BJ (cell line): ENCODE data around the gene ATRAID. TPM values are rescaled to one million over a fixed set of nuclear protein-coding genes. Genes with fewer than 3 reads are reported as not detected.

Experiments
- CTCF ChIA-PET: fragments of 350-600 bp; formaldehyde crosslinking; extraction: SDS; loops from one replicate; lab custom pipeline; 2021; ENCODE audit warnings: antibody characterized with exemption, inconsistent platforms; lab: Yijun Ruan, JAX
- POLR2A ChIA-PET: fragments of 300-600 bp; sonication (Branson Sonifier 250); formaldehyde crosslinking; extraction: SDS; loops from one replicate; lab custom pipeline; 2021; ENCODE audit warnings: antibody characterized with exemption; lab: Charles Lee
- DNase-seq: peaks from one replicate; pipeline ENCODE4 v3.0.0-alpha.2; 2011; ENCODE audit warnings: low read depth
- H3K27me3 ChIP-seq: 2 replicates; pipeline ENCODE4 v1.6.0; 2011; ENCODE audit warnings: low read length; ENCODE audit not compliant: control insufficient read depth, insufficient read depth
- H3K36me3 ChIP-seq: 2 replicates; pipeline ENCODE4 v1.5.1; 2011; ENCODE audit warnings: low read length; ENCODE audit not compliant: control insufficient read depth, insufficient read depth
- H3K4me3 ChIP-seq: 2 replicates; pipeline ENCODE4 v1.5.1; 2011; ENCODE audit warnings: low read depth, mild to moderate bottlenecking, control low read depth, low read length
- polyA plus RNA-seq: library from polyadenylated mRNA; depleted of rRNA; stranded (reverse); fragments of >200 nt; gene quantifications from 2 replicates; pipeline ENCODE4 v1.2.3, GENCODE V29; 2011
- TF ChIP-seq, protein P1 (sequence below): IDR thresholded peaks from 2 replicates; pipeline ENCODE4 v1.5.1; 2011; ENCODE audit warnings: low read depth, mild to moderate bottlenecking, control low read depth, inconsistent platforms, low read length, moderate library complexity; ENCODE audit not compliant: insufficient read depth

The ATRAID gene
- polyA plus RNA-seq, 1 experiment, result 217 TPM

DNA sequence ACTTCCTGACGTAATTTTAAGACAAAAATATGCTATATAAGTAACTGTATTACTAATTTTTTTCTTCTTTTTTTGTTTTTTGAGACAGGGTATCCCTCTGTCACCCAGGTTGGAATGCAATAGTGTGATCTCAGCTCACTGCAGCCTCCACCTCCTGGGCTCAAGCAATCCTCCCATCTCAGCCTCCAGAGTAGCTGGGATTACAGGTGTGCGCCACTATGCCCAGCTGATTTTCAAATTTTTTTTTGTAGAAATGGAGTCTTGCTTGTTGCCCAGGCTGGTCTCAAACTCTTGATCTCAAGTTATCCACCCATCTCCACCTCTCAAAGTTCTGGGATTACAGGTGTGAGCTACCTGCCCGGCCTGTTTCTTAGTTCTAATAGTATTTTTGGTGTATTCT lies 33.4 kb upstream of the ATRAID start:
- peaks cover 14% of the 10 kb centered on the region for H3K27me3 ChIP-seq
- ChIA-PET CTCF (interaction anchor here (1.6 to 2.9 kb wide), 2 partner anchors 8 to 11 kb away, joined by 3 to 12 read pairs; no protein-coding TSS in a partner anchor), POLR2A (no interaction called here)
- TF ChIP-seq, protein P1, sequence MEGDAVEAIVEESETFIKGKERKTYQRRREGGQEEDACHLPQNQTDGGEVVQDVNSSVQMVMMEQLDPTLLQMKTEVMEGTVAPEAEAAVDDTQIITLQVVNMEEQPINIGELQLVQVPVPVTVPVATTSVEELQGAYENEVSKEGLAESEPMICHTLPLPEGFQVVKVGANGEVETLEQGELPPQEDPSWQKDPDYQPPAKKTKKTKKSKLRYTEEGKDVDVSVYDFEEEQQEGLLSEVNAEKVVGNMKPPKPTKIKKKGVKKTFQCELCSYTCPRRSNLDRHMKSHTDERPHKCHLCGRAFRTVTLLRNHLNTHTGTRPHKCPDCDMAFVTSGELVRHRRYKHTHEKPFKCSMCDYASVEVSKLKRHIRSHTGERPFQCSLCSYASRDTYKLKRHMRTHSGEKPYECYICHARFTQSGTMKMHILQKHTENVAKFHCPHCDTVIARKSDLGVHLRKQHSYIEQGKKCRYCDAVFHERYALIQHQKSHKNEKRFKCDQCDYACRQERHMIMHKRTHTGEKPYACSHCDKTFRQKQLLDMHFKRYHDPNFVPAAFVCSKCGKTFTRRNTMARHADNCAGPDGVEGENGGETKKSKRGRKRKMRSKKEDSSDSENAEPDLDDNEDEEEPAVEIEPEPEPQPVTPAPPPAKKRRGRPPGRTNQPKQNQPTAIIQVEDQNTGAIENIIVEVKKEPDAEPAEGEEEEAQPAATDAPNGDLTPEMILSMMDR, result no peak
- no peaks in the 10 kb centered on the region for H3K36me3 ChIP-seq
- no peak for DNase-seq
- no peak overlapping the region for H3K4me3 ChIP-seq

DNA sequence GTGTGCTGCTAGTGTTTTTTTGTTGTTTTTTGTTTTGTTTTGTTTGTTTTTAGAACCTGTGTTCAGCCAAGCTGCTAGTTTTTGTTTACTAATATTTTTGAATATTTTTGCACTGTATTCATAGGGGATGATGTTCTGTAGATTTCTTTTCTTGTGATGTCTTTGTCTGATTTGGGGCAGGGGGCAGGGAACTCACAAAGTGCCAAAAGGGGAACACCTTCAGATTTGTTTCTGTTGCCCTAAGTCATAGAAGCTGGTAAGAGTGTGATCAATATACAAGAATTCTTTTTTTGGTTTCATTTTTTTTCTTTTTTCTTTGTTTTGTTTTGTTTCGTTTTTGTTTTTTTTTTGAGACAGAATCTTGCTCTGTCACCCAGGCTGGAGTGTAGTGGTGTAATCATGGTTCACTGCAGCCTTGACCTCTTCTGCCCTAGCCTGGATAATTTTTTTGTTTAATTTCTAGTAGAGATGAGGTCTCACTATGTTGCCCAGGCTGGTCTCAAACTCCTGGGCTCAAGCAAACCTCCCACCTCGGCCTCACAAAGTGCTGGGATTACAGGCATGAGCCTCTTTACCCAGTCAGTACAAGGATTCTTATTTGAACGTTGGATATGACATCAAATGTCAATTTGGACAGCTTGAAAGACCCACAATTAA lies 32.4 kb upstream of the ATRAID start:
- H3K27me3 ChIP-seq, result peaks cover 10% of the 10 kb centered on the region
- TF ChIP-seq, protein P1, result no peak
- CTCF ChIA-PET, result interaction anchor here (0.6 to 2.9 kb wide), 2 partner anchors 9 to 10 kb away, joined by 3 to 12 read pairs; no protein-coding TSS in a partner anchor
- DNase-seq, result no peak
- POLR2A ChIA-PET, result interaction anchor here (0.6 kb wide), 1 partner anchor 70 kb away, joined by 7 read pairs; no protein-coding TSS in a partner anchor
- H3K36me3 ChIP-seq, result no peaks in the 10 kb centered on the region
- no peak overlapping the region for H3K4me3 ChIP-seq

DNA sequence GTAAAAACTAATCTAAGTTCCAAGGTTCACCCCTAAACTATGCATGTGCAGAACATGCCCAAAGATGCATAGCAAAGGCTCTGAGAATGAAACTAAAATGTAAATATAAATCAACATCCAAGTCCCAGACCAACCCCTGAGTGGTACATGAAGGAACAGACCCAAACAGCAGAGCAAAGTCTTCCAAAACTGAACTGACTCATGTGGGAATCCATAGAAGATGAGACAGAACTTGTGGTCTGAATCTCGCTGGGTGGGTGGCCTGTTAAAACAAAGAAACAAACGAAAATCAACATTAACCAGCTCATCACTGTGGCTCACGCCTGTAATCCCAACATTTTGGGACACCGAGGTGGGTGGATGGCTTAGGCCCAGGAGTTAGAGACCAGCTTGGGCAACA lies 29.5 kb upstream of the ATRAID start:
- TF ChIP-seq, protein P1, result no peak
- Histone ChIP-seq H3K4me3 (no peak overlapping the region), H3K36me3 (no peaks in the 10 kb centered on the region), H3K27me3 (peaks cover 1% of the 10 kb centered on the region; the same call in 1 of the 2 replicates)
- ChIA-PET CTCF (interaction anchor here (5.2 kb wide), 1 partner anchor 12 kb away, joined by 24 read pairs; no protein-coding TSS in a partner anchor), POLR2A (no interaction called here)
- no peak for DNase-seq

DNA sequence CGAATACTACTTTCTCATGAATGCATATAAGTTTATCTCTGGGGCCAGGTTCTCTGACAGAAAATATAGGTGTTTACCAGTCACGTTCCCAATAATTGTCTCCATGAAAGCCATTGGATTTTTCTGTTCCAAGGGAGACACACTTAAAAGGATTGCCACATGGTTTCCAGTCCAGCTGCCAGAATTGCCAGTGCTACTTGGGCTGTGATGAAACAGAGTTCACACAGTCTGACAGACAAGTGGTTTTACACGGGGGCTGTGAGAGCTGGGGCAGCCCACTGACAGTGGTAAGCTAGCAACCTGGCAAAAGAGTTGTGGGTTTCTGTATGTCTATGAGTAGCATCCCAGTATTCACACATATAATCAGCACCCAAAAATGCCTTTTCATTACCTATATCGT lies 27.7 kb upstream of the ATRAID start:
- TF ChIP-seq, protein P1, result no peak
- CTCF ChIA-PET, result interaction anchor here (0.8 to 5.2 kb wide), 3 partner anchors 9 to 23 kb away, joined by 3 to 24 read pairs (median 3); no protein-coding TSS in a partner anchor
- Histone ChIP-seq H3K27me3 (no peaks in the 10 kb centered on the region), H3K4me3 (no peak overlapping the region), H3K36me3 (no peaks in the 10 kb centered on the region)
- no peak for DNase-seq
- POLR2A ChIA-PET, result no interaction called here

DNA sequence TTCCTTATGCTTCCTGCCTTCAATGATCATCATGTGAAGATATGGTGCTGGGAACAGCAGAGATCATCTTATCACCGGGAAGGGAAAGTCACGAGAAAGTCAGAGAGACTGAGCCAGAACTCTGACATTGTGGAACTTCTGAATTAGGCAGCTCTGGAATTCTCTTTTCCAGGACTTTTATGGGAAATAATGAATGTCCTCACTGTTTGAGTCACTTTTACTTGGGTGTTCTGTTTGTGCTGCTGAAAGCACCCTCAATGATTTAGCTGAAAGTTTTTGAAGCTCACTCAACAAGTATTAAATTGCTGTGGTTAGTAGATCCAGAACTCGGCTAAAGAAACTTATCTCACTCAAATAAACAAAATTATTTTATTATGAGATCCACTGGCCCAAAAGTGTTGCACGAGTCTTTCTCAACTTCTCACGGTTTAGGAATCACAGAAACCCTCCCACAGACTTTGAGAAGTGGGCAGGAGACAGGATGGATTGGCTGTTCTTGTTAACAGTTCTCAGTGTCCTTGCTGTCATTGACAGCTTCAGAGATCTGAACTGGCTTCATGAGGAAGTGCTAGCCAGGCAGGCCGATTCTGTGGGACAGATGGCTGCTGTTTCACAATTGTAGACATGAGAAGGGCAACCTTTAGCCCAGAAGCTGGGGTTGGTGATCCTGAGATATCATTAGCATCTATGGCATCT lies 26.4 kb upstream of the ATRAID start:
- DNase-seq, result peak; percentile 80
- Histone ChIP-seq H3K27me3 (no peaks in the 10 kb centered on the region; the same call in 1 of the 2 replicates), H3K36me3 (no peaks in the 10 kb centered on the region), H3K4me3 (no peak overlapping the region)
- CTCF ChIA-PET, result interaction anchor here (0.9 to 5.2 kb wide), 6 partner anchors 15 to 99 kb away, joined by 3 to 24 read pairs (median 4); partner anchors contain the start of gene KHK
- TF ChIP-seq, protein P1, result no peak
- POLR2A ChIA-PET, result no interaction called here
